KMS-11 (cell line): ENCODE results near the gene CHAMP1.

ENCODE experiments used
- H2AFZ ChIP-seq: fragments of 200-600 bp; sonication (generic); 2 replicates; pipeline ENCODE4 v1.6.1; 2016; ENCODE audit warnings: antibody characterized with exemption, mixed run types, low read depth
- H3K27ac ChIP-seq: fragments of 200-600 bp; sonication (generic); 2 replicates; pipeline ENCODE4 v1.6.1; 2016; ENCODE audit warnings: mild to moderate bottlenecking, mixed run types
- H3K27me3 ChIP-seq: fragments of 200-600 bp; sonication (generic); 2 replicates; pipeline ENCODE4 v1.6.1; 2017; ENCODE audit warnings: mild to moderate bottlenecking, low read depth, mixed run types, moderate library complexity; ENCODE audit not compliant: insufficient read depth
- H3K36me3 ChIP-seq: fragments of 200-600 bp; sonication (generic); 2 replicates; pipeline ENCODE4 v1.6.1; 2017; ENCODE audit warnings: mild to moderate bottlenecking, mixed run types; ENCODE audit not compliant: insufficient read depth
- H3K4me1 ChIP-seq: fragments of 200-600 bp; sonication (generic); 2 replicates; pipeline ENCODE4 v1.6.1; 2016; ENCODE audit warnings: mild to moderate bottlenecking, low read depth, mixed run types; ENCODE audit not compliant: poor library complexity, severe bottlenecking
- H3K4me2 ChIP-seq: fragments of 200-600 bp; sonication (generic); 2 replicates; pipeline ENCODE4 v1.7.0; 2016; ENCODE audit warnings: mild to moderate bottlenecking, mixed run types
- H3K4me3 ChIP-seq: fragments of 200-600 bp; sonication (generic); IDR thresholded peaks from 2 replicates; pipeline ENCODE4 v1.6.1; 2017; ENCODE audit warnings: low read depth, low read length, mixed read lengths; ENCODE audit not compliant: insufficient read depth
- H3K79me2 ChIP-seq: fragments of 200-600 bp; sonication (generic); 2 replicates; pipeline ENCODE4 v1.6.1; 2016; ENCODE audit warnings: low read depth, mixed run types; ENCODE audit not compliant: insufficient read depth
- H3K9ac ChIP-seq: fragments of 200-600 bp; sonication (generic); 2 replicates; pipeline ENCODE4 v1.6.1; 2016; ENCODE audit warnings: mild to moderate bottlenecking, mixed run types
- H4K20me1 ChIP-seq: fragments of 200-600 bp; sonication (generic); 2 replicates; pipeline ENCODE4 v1.6.1; 2016; ENCODE audit warnings: mild to moderate bottlenecking, mixed run types; ENCODE audit not compliant: insufficient read depth
- TF ChIP-seq, protein P1 (sequence below): fragments of 200-600 bp; sonication (generic); conservative IDR thresholded peaks from 2 replicates; pipeline ENCODE4 v1.6.1; 2017; ENCODE audit warnings: low read depth, mild to moderate bottlenecking, antibody characterized with exemption, low read length, moderate library complexity, mixed read lengths

CHAMP1 gene

GRCh38 chr13:114279758-114280355, 34.4 kb upstream of the CHAMP1 start:
- Histone ChIP-seq H4K20me1 (no peaks in the 10 kb centered on the region), H3K36me3 (no peaks in the 10 kb centered on the region), H3K4me2 (peak overlapping the region; percentile 98), H3K27ac (peak overlapping the region; percentile 95), H3K4me1 (peaks cover 73% of the 10 kb centered on the region), H2AFZ (no peak overlapping the region), H3K4me3 (no peak overlapping the region), H3K79me2 (peaks cover 27% of the 10 kb centered on the region), H3K9ac (peak overlapping the region; percentile 95), H3K27me3 (no peaks in the 10 kb centered on the region)
- TF ChIP-seq, protein P1, sequence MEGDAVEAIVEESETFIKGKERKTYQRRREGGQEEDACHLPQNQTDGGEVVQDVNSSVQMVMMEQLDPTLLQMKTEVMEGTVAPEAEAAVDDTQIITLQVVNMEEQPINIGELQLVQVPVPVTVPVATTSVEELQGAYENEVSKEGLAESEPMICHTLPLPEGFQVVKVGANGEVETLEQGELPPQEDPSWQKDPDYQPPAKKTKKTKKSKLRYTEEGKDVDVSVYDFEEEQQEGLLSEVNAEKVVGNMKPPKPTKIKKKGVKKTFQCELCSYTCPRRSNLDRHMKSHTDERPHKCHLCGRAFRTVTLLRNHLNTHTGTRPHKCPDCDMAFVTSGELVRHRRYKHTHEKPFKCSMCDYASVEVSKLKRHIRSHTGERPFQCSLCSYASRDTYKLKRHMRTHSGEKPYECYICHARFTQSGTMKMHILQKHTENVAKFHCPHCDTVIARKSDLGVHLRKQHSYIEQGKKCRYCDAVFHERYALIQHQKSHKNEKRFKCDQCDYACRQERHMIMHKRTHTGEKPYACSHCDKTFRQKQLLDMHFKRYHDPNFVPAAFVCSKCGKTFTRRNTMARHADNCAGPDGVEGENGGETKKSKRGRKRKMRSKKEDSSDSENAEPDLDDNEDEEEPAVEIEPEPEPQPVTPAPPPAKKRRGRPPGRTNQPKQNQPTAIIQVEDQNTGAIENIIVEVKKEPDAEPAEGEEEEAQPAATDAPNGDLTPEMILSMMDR = no peak

DNA sequence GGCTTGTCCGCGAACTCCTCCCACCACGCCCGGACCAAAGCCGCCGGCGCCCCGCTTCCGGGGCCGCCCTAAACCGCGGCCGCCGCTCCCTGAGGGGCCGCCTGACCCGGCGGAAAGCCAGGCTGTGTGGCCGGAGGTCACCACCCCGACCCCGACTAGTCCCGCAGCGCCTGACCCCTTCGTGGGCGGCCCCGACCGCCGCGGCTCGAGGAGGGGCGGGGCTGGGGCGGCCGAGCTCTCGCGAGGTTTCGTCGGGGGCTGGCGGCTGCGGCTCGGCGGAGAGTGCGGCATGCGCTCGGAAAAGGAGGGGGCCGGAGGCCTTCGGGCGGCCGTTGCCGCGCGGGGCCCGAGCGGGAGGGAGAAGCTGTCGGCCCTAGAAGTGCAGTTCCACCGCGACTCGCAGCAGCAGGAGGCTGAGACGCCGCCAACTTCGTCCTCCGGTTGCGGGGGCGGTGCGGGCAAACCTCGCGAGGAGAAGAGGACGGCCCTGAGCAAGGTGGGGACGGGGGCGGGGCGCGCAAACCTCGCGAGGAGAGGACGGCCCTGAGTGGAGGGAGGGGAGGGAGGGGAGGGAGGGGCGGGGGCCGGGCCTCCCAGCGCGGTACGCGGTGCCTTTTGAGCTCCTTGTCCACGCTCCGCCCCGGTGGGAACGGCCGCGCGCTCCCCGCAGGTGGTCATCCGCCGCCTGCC, 32.8 kb upstream of the CHAMP1 start, which contains the start of gene UPF3A:
Gene UPF3A, plus strand, starts transcription at position 251 of the 690 bp plus-strand sequence. Its CDS starts 39 bp downstream, at position 290.
- TF ChIP-seq, protein P1 = no peak
- peaks cover 61% of the 10 kb centered on the region for H3K4me1 ChIP-seq
- no peaks in the 10 kb centered on the region for H4K20me1 ChIP-seq
- peak within 1 kb of the TSS; percentile 98 for H3K4me2 ChIP-seq
- H3K4me3 ChIP-seq = no peak within 1 kb of the TSS
- no peaks in the 10 kb centered on the region for H3K27me3 ChIP-seq
- H3K79me2 ChIP-seq = peaks cover 28% of the 10 kb centered on the region
- H3K9ac ChIP-seq = peak within 1 kb of the TSS; percentile 95
- peak within 1 kb of the TSS; percentile 95 for H3K27ac ChIP-seq
- H2AFZ ChIP-seq = peak within 1 kb of the TSS; percentile 72
- H3K36me3 ChIP-seq = no peaks in the 10 kb centered on the region; the same call in 1 of the 2 replicates

DNA sequence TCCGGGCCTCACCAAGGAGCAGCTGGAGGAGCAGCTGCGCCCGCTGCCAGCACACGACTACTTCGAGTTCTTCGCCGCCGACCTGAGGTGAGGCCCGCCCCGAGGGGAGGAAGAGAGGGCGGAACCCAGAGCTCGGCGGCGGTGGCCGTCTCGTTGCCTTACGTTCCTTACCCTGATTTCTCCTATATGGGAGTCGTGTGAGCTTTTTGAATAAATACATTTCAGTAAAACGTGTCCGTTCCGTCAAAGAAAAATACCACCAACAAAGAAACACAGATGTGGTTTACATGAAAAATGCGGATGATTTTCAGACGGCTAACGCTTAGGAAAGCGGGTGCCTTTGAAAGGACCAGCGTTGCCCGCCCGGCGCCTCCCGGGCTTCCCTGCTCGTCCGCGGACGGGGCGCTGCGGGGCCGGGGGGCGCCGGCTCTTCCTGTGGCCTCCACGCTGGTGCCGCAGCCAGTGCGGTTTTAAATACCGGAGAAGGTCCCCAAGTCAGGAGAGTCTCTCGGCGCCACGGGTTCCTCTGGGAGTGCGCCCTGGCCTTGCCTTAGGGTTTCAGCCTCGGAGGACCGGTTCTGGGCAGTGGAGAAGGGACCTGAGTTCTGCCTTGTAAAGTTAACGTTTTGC, 32.1 kb upstream of the CHAMP1 start:
- H3K27ac ChIP-seq = peak overlapping the region; percentile 83
- H3K4me3 ChIP-seq = no peak overlapping the region
- H4K20me1 ChIP-seq = no peaks in the 10 kb centered on the region
- peak overlapping the region; percentile 44 for H2AFZ ChIP-seq
- H3K79me2 ChIP-seq = peaks cover 28% of the 10 kb centered on the region
- H3K4me1 ChIP-seq = peaks cover 54% of the 10 kb centered on the region
- peak overlapping the region; percentile 72 for H3K9ac ChIP-seq
- no peaks in the 10 kb centered on the region for H3K27me3 ChIP-seq
- H3K4me2 ChIP-seq = peak overlapping the region; percentile 65
- TF ChIP-seq, protein P1 = no peak
- H3K36me3 ChIP-seq = peaks cover 4% of the 10 kb centered on the region; the same call in 1 of the 2 replicates

DNA sequence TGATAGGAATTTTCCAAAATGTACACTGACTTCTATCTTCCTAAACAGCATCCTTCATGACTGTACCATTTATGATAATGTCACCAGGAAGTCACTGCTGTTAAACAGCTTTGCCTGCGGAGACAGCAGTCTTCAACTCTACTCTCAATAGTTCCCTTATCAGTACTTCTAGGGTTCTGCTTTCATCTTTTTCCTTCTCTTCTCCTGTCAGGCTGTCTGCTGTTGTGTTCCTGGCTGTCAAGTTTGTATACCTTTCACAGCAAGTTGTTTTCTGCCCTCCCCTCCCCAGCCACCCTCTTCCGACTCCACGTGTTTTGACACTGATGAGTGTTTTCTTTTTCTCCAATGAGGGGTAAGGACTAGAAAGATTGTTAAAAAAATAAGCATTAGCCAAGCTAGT, 30.7 kb upstream of the CHAMP1 start:
- H3K4me3 ChIP-seq = no peak overlapping the region
- no peak overlapping the region for H3K9ac ChIP-seq
- peak overlapping the region; percentile 65 for H3K4me2 ChIP-seq
- H2AFZ ChIP-seq = no peak overlapping the region
- TF ChIP-seq, protein P1 = no peak
- peak overlapping the region; percentile 83; the same call in 1 of the 2 replicates for H3K27ac ChIP-seq
- no peaks in the 10 kb centered on the region for H4K20me1 ChIP-seq
- H3K4me1 ChIP-seq = peaks cover 42% of the 10 kb centered on the region
- H3K79me2 ChIP-seq = peaks cover 28% of the 10 kb centered on the region
- peaks cover 4% of the 10 kb centered on the region; the same call in 1 of the 2 replicates for H3K36me3 ChIP-seq
- H3K27me3 ChIP-seq = no peaks in the 10 kb centered on the region
